GM23338 (cell line): Measurements from ENCODE around the gene TRIM52. TPM values are rescaled to one million over a fixed set of nuclear protein-coding genes. Genes with fewer than 3 reads are reported as not detected.
A peak's percentile ranks its signal among the peaks of the same experiment; 100 is the strongest.

Experiments
- ATAC-seq: fragments of 200-7000 bp; cut with Tn5 transposase; 3 replicates; pipeline ENCODE4 v1.9.1; 2020
- DNase-seq: peaks from one replicate; pipeline ENCODE4 v3.0.0-alpha.2; 2015; ENCODE audit warnings: low spot score
- H2AFZ ChIP-seq: fragments of 200-600 bp; sonication (generic); 2 replicates; pipeline ENCODE4 v1.8.0; 2016; ENCODE audit warnings: antibody characterized with exemption, mild to moderate bottlenecking, moderate library complexity
- H3F3A ChIP-seq: fragments of 200-600 bp; sonication (generic); replicated peaks from 2 replicates; pipeline ENCODE4 v1.8.0; 2017; ENCODE audit warnings: antibody characterized with exemption, mixed run types, low read depth
- H3K27ac ChIP-seq: fragments of 200-600 bp; sonication (generic); 2 replicates; pipeline ENCODE4 v1.6.1; 2016; ENCODE audit warnings: low read depth
- H3K27me3 ChIP-seq: fragments of 200-600 bp; sonication (generic); 2 replicates; pipeline ENCODE4 v1.8.0; 2016; ENCODE audit warnings: mild to moderate bottlenecking, mixed run types, moderate library complexity; ENCODE audit not compliant: insufficient read depth
- H3K36me3 ChIP-seq: fragments of 200-600 bp; sonication (generic); 2 replicates; pipeline ENCODE4 v1.8.0; 2016; ENCODE audit warnings: mild to moderate bottlenecking; ENCODE audit not compliant: insufficient read depth
- H3K4me1 ChIP-seq: fragments of 200-600 bp; sonication (generic); 2 replicates; pipeline ENCODE4 v1.8.0; 2016; ENCODE audit warnings: mild to moderate bottlenecking, moderate library complexity; ENCODE audit not compliant: insufficient read depth
- H3K4me2 ChIP-seq: fragments of 200-600 bp; sonication (generic); 2 replicates; pipeline ENCODE4 v1.7.1; 2017; ENCODE audit warnings: mixed run types
- H3K4me3 ChIP-seq: fragments of 200-600 bp; sonication (generic); 2 replicates; pipeline ENCODE4 v1.6.1; 2016; ENCODE audit warnings: mixed run types
- H3K79me2 ChIP-seq: fragments of 200-600 bp; sonication (generic); replicated peaks from 2 replicates; pipeline ENCODE4 v1.8.0; 2017; ENCODE audit warnings: mild to moderate bottlenecking; ENCODE audit not compliant: insufficient read depth
- H3K9me2 ChIP-seq: fragments of 200-600 bp; sonication (generic); 2 replicates; pipeline ENCODE4 v1.8.0; 2017; ENCODE audit not compliant: insufficient read depth
- H4K20me1 ChIP-seq: fragments of 200-600 bp; sonication (generic); replicated peaks from 2 replicates; pipeline ENCODE4 v1.8.0; 2017; ENCODE audit warnings: mild to moderate bottlenecking; ENCODE audit not compliant: insufficient read depth
- H3K27ac Mint-ChIP-seq: 2 replicates; pipeline ENCODE4 v1.8.0; 2020; ENCODE audit warnings: inconsistent platforms, mild to moderate bottlenecking, moderate library complexity, mixed read lengths
- H3K27me3 Mint-ChIP-seq: 3 replicates; pipeline ENCODE4 v1.8.0; 2022; ENCODE audit warnings: low read depth, mild to moderate bottlenecking, moderate library complexity, mixed read lengths, inconsistent platforms; ENCODE audit not compliant: insufficient read depth, poor library complexity
- H3K36me3 Mint-ChIP-seq: 3 replicates; pipeline ENCODE4 v1.8.0; 2021; ENCODE audit warnings: low read depth, mild to moderate bottlenecking, inconsistent platforms, moderate library complexity, mixed read lengths
- H3K4me1 Mint-ChIP-seq: 3 replicates; pipeline ENCODE4 v1.8.0; 2020; ENCODE audit warnings: mild to moderate bottlenecking, inconsistent platforms, mixed read lengths
- H3K4me3 Mint-ChIP-seq: 3 replicates; pipeline ENCODE4 v1.8.0; 2021; ENCODE audit warnings: moderate library complexity, mild to moderate bottlenecking, inconsistent platforms, mixed read lengths
- H3K9me3 Mint-ChIP-seq: 3 replicates; pipeline ENCODE4 v1.8.0; 2020; ENCODE audit warnings: moderate library complexity, mild to moderate bottlenecking, inconsistent platforms, mixed read lengths
- CREB1 ChIP-seq: fragments of 250-450 bp; sonication (Bioruptor Pico); IDR thresholded peaks from 2 replicates; pipeline ENCODE4 v1.5.0; 2020; ENCODE audit warnings: low read depth, mild to moderate bottlenecking, moderate library complexity
- CTCF ChIP-seq, 2 experiments: fragments of 200-600 bp in 1 of 2; sonication (generic) in 1 of 2; conservative IDR thresholded peaks; 2 replicates each; pipeline versions ENCODE4 v1.5.1 to v1.6.1; 2016 to 2017; ENCODE audit warnings: antibody characterized with exemption in 2 of 2, low read depth in 2 of 2, mild to moderate bottlenecking in 2 of 2, moderate library complexity in 1 of 2
- ETS1 ChIP-seq: IDR thresholded peaks from 2 replicates; pipeline ENCODE4 v1.6.1; 2016; ENCODE audit warnings: antibody characterized with exemption
- POLR2AphosphoS5 ChIP-seq: IDR thresholded peaks from 2 replicates; pipeline ENCODE4 v1.6.1; 2016; ENCODE audit warnings: antibody characterized with exemption, low read depth
- REST ChIP-seq: IDR thresholded peaks from one replicate; pipeline ENCODE4 v1.6.1; 2018; ENCODE audit warnings: antibody characterized with exemption; ENCODE audit not compliant: unreplicated experiment
- ZNF462 ChIP-seq: fragments of 250-450 bp; sonication (Bioruptor Pico); IDR thresholded peaks from 2 replicates; pipeline ENCODE4 v1.5.0; 2020; ENCODE audit warnings: mild to moderate bottlenecking, moderate library complexity
- polyA plus RNA-seq: library from polyadenylated mRNA; unstranded; fragments of >200 nt; fragmentation: Nextera tagmentation; extraction: Ambion mirVana; gene quantifications from 2 replicates; pipeline ENCODE4 v1.2.1, GENCODE V29; 2016
- total RNA-seq: library from RNA; depleted of rRNA; stranded (reverse); fragments of >200 nt; shearing (Covaris generic); gene quantifications from 2 replicates; pipeline ENCODE4 v1.2.3, GENCODE V29; 2014

TRIM52 gene
- total and polyA plus RNA-seq, 2 experiments from 2014 or later, result 6.2 to 8.1 TPM

- Histone ChIP-seq H3K4me2 (peak within 1 kb of the TSS; percentile 82), H3K4me1 (peaks cover 10% of the 10 kb centered on the region; the same call in 1 of the 2 replicates), H3K27me3 (no peaks in the 10 kb centered on the region), H3K79me2 (peaks cover 25% of the 10 kb centered on the region), H3K9me2 (no peaks in the 10 kb centered on the region), H3K4me3 (peak within 1 kb of the TSS; percentile 66), H3K36me3 (peaks cover 7% of the 10 kb centered on the region; the same call in 1 of the 2 replicates), H3F3A (peaks cover 8% of the 10 kb centered on the region; the same call in 1 of the 2 replicates), H3K27ac (peak within 1 kb of the TSS; percentile 88), H2AFZ (peak within 1 kb of the TSS; percentile 91), H4K20me1 (no peaks in the 10 kb centered on the region; the same call in 1 of the 2 replicates)
- Mint-ChIP-seq H3K27ac (peak within 1 kb of the TSS; percentile 97), H3K4me3 (peak within 1 kb of the TSS; percentile 99), H3K27me3 (peaks cover 50% of the 10 kb centered on the region), H3K9me3 (peaks cover 14% of the 10 kb centered on the region), H3K4me1 (peaks cover 20% of the 10 kb centered on the region), H3K36me3 (peaks cover 14% of the 10 kb centered on the region; the same call in 2 of the 3 replicates)
- peak; percentile 90 for TF ChIP-seq ETS1
- TF ChIP-seq POLR2AphosphoS5, result peak; percentile 73
- TF ChIP-seq CREB1 (CRISPR knock-in tag), result peak; percentile 29; the same call in 1 of the 2 replicates
- TF ChIP-seq REST, result no peak
- TF ChIP-seq CTCF (conservative IDR thresholded peaks at IDR 0.05; ENCODE audit: low read depth in 2 of 2), result 0 out of 4 replicates have a peak, but pooled peaks of 1 of the 2 experiments have one; percentile 7
- TF ChIP-seq ZNF462, result no peak
- peak; percentile 99 for DNase-seq
- peak; percentile 55 for ATAC-seq
These were observed 37.8 kb downstream of the TRIM52 start, which contains the start of gene TRIM41 for GRCh38 chr5:181223058-181223728. Gene TRIM41, plus strand, starts transcription at chr5:181223281. Its CDS starts 719 bp downstream, at chr5:181224000.
